CD14-positive monocyte (primary cell): ENCODE data around the gene UBIAD1. TPM values are rescaled to one million over a fixed set of nuclear protein-coding genes. Genes with fewer than 3 reads are reported as not detected.

Experiments
- DNase-seq, 3 donors: peaks; one replicate each; pipeline ENCODE4 v3.0.0-alpha.2; 2011 to 2022
- H2AFZ ChIP-seq: 2 replicates; pipeline ENCODE4 v1.6.0; 2012; ENCODE audit warnings: mild to moderate bottlenecking, low read depth, low read length, inconsistent platforms; ENCODE audit not compliant: insufficient read depth, poor library complexity, severe bottlenecking
- H3K27ac ChIP-seq, 2 donors: 1 replicate in 1 of 2; 2 replicates in 1 of 2; pipeline ENCODE4 v1.5.1; 2012 to 2013; ENCODE audit warnings: low read length in 2 of 2, control low read depth in 1 of 2, inconsistent platforms in 1 of 2, low read depth in 1 of 2, mild to moderate bottlenecking in 1 of 2
- H3K27me3 ChIP-seq, 2 donors: one replicate each; pipeline versions ENCODE4 v1.6.0 to v1.6.1; 2011 to 2013; ENCODE audit warnings: low read length in 2 of 2; ENCODE audit not compliant: control insufficient read depth in 2 of 2, insufficient read depth in 2 of 2
- H3K36me3 ChIP-seq, 2 donors: replicated peaks in 1 of 2; 1 replicate in 1 of 2; 2 replicates in 1 of 2; pipeline versions ENCODE4 v1.5.1 to v1.6.1; 2012 to 2013; ENCODE audit warnings: low read length in 2 of 2, control low read depth in 1 of 2, inconsistent platforms in 1 of 2, mild to moderate bottlenecking in 1 of 2; ENCODE audit not compliant: insufficient read depth in 2 of 2, control insufficient read depth in 1 of 2
- H3K4me1 ChIP-seq, 2 donors: 1 replicate in 1 of 2; 2 replicates in 1 of 2; pipeline versions ENCODE4 v1.5.1 to v1.6.1; 2012 to 2013; ENCODE audit warnings: low read length in 2 of 2, control low read depth in 1 of 2, inconsistent platforms in 1 of 2, mild to moderate bottlenecking in 1 of 2, moderate library complexity in 1 of 2; ENCODE audit not compliant: insufficient read depth in 2 of 2, control insufficient read depth in 1 of 2
- H3K4me2 ChIP-seq: replicated peaks from 2 replicates; pipeline ENCODE3; 2012; ENCODE audit warnings: low read length, moderate library complexity, mild to moderate bottlenecking; ENCODE audit not compliant: poor library complexity, severe bottlenecking; ENCODE audit errors: extremely low read depth
- H3K4me3 ChIP-seq, 3 experiments: fragments of 200-600 bp in 1 of 3; sonication (generic) in 1 of 3; replicated peaks in 1 of 3; 1 replicate in 2 of 3; 2 replicates in 1 of 3; pipeline ENCODE4 v1.5.1; 2011 to 2013; ENCODE audit warnings: low read length in 3 of 3, mild to moderate bottlenecking in 3 of 3, control low read depth in 2 of 3, low read depth in 2 of 3, inconsistent platforms in 1 of 3, moderate library complexity in 1 of 3
- H3K79me2 ChIP-seq: 2 replicates; pipeline ENCODE4 v1.6.0; 2012; ENCODE audit warnings: mild to moderate bottlenecking, control low read depth, inconsistent platforms, low read length, moderate library complexity; ENCODE audit not compliant: insufficient read depth
- H3K9ac ChIP-seq: 2 replicates; pipeline ENCODE4 v1.6.0; 2017; ENCODE audit warnings: low read length, mild to moderate bottlenecking; ENCODE audit not compliant: insufficient read depth, poor library complexity, severe bottlenecking
- H3K9me3 ChIP-seq, 2 donors: replicated peaks in 1 of 2; 1 replicate in 1 of 2; 2 replicates in 1 of 2; pipeline versions ENCODE4 v1.5.1 to v1.6.1; 2012 to 2013; ENCODE audit warnings: low read length in 2 of 2, control low read depth in 1 of 2; ENCODE audit not compliant: control insufficient read depth in 1 of 2, insufficient read depth in 1 of 2
- H4K20me1 ChIP-seq: 2 replicates; pipeline ENCODE4 v1.6.0; 2012; ENCODE audit warnings: mild to moderate bottlenecking, low read length, control low read depth, moderate library complexity; ENCODE audit not compliant: insufficient read depth
- H3K27ac Mint-ChIP-seq, 7 donors: one replicate each; pipeline ENCODE4 v1.8.0; 2020; ENCODE audit warnings: mild to moderate bottlenecking in 7 of 7, mixed read lengths in 7 of 7, moderate library complexity in 6 of 7, inconsistent platforms in 2 of 7
- H3K27me3 Mint-ChIP-seq, 3 donors: one replicate each; pipeline ENCODE4 v1.8.0; 2021 to 2022; ENCODE audit warnings: low read depth in 3 of 3, mild to moderate bottlenecking in 3 of 3, mixed read lengths in 3 of 3, moderate library complexity in 3 of 3, inconsistent platforms in 1 of 3
- H3K36me3 Mint-ChIP-seq, 2 donors: one replicate each; pipeline ENCODE4 v1.8.0; 2020; ENCODE audit warnings: mixed read lengths in 2 of 2, inconsistent platforms in 1 of 2, mild to moderate bottlenecking in 1 of 2
- H3K4me1 Mint-ChIP-seq: one replicate; pipeline ENCODE4 v1.8.0; 2020; ENCODE audit warnings: mild to moderate bottlenecking, mixed read lengths
- H3K4me3 Mint-ChIP-seq, 2 donors: one replicate each; pipeline ENCODE4 v1.8.0; 2020; ENCODE audit warnings: mild to moderate bottlenecking in 2 of 2, mixed read lengths in 2 of 2, moderate library complexity in 1 of 2
- H3K9me3 Mint-ChIP-seq, 7 donors: one replicate each; pipeline ENCODE4 v1.8.0; 2020 to 2022; ENCODE audit warnings: mixed read lengths in 7 of 7, mild to moderate bottlenecking in 6 of 7, moderate library complexity in 6 of 7, inconsistent platforms in 2 of 7
- WGBS: methylation state at CpG from one replicate; pipeline ENCODE4 v1.1.5; 2013; ENCODE audit warnings: missing lambda C conversion rate; ENCODE audit not compliant: insufficient coverage; 5-methylcytosine and 5-hydroxymethylcytosine counted together
- intact Hi-C, 2 donors: fragments of 100-400 bp; cut with micrococcal nuclease; formaldehyde crosslinking; loops; one replicate each; pipeline versions ENCODE4 v1.15.0 to v1.15.1; 2023
- polyA plus RNA-seq, 3 donors: library from polyadenylated mRNA; depleted of rRNA in 1 of 3; unstranded in 2 of 3; stranded (reverse) in 1 of 3; fragments of 300-500 nt in 2 of 3; fragments of >200 nt in 1 of 3; fragmentation: Illumina TruSeq in 2 of 3; gene quantifications; 1 replicate in 2 of 3; 2 replicates in 1 of 3; pipeline ENCODE4 v1.2.3, GENCODE V29; 2012 to 2021
- TF ChIP-seq, protein P1 (sequence below): fragments of 200-600 bp; IDR thresholded peaks from one replicate; pipeline ENCODE4 v1.8.0; 2022; ENCODE audit warnings: antibody characterized with exemption, mild to moderate bottlenecking

Gene UBIAD1
- polyA plus RNA-seq, 3 donors = 4.3 to 10.5 (median 9.8) TPM

DNA sequence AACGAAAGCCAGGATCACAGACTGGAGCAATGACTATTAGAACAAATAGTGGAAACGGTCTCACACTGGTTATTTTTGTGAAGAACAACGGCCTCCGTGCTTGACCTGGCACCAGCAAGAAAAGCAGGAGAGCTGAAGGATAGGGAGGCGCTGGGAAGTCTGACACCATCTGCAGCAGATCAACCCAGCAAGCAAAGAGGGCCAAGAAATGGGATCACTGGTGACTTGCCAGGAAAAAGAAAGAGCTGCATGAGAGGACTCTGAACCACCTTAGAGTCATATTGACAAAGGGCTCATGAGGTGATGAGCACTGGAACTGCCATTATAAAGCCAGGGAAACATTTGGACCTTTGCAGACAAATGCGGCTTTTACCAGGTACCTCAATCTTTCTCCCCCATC, 35.6 kb upstream of the UBIAD1 start:
- peaks cover 3% of the 10 kb centered on the region for H4K20me1 ChIP-seq
- H3K4me2 ChIP-seq = no peak overlapping the region
- no peaks in the 10 kb centered on the region for H3K79me2 ChIP-seq
- H3K36me3 ChIP-seq = peaks cover 86 to 100% of the 10 kb centered on the region in 2 donors
- no peaks in the 10 kb centered on the region for H3K4me1 ChIP-seq
- WGBS = 56% methylated on average over 5 of the region's 6 CpGs
- no peak overlapping the region for H3K4me3 Mint-ChIP-seq
- no peaks in the 10 kb centered on the region for H3K9me3 ChIP-seq
- H3K9me3 Mint-ChIP-seq = no peaks in the 10 kb centered on the region
- H3K4me3 ChIP-seq = no peak overlapping the region
- H3K27me3 ChIP-seq = no peaks in the 10 kb centered on the region
- H3K4me1 Mint-ChIP-seq = no peaks in the 10 kb centered on the region
- intact Hi-C loops = no loop called here
- no peak overlapping the region for H3K27ac Mint-ChIP-seq
- TF ChIP-seq, protein P1, sequence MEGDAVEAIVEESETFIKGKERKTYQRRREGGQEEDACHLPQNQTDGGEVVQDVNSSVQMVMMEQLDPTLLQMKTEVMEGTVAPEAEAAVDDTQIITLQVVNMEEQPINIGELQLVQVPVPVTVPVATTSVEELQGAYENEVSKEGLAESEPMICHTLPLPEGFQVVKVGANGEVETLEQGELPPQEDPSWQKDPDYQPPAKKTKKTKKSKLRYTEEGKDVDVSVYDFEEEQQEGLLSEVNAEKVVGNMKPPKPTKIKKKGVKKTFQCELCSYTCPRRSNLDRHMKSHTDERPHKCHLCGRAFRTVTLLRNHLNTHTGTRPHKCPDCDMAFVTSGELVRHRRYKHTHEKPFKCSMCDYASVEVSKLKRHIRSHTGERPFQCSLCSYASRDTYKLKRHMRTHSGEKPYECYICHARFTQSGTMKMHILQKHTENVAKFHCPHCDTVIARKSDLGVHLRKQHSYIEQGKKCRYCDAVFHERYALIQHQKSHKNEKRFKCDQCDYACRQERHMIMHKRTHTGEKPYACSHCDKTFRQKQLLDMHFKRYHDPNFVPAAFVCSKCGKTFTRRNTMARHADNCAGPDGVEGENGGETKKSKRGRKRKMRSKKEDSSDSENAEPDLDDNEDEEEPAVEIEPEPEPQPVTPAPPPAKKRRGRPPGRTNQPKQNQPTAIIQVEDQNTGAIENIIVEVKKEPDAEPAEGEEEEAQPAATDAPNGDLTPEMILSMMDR = no peak
- H2AFZ ChIP-seq = no peak overlapping the region
- DNase-seq = no peak
- no peaks in the 10 kb centered on the region for H3K27me3 Mint-ChIP-seq
- H3K27ac ChIP-seq = no peak overlapping the region
- peaks cover 73 to 96% of the 10 kb centered on the region in 2 donors for H3K36me3 Mint-ChIP-seq
- H3K9ac ChIP-seq = no peak overlapping the region

DNA sequence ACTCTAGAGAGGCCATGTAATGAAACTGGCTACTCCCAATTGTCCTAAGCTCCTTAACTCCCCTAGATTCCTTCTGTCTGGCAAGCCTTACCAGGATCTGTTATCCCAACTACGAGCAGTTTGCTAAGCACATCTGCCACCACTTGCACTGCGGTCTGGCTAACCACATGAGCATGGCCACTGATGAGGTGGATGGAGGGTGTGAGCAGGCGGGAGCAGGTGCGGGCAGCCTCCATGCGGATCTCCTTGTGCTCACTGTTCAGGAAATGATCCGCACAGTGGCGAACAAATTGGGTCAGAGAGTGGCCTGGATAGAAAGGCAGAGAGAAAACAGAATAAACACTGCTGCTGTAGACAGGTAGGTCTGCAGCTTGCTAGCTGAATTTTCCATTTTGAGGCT, 34.7 kb upstream of the UBIAD1 start:
- Histone ChIP-seq H3K79me2 (no peaks in the 10 kb centered on the region), H4K20me1 (peaks cover 3% of the 10 kb centered on the region), H3K36me3 (peaks cover 86 to 100% of the 10 kb centered on the region in 2 donors), H3K4me1 (no peaks in the 10 kb centered on the region), H3K4me2 (no peak overlapping the region), H2AFZ (no peak overlapping the region), H3K27me3 (no peaks in the 10 kb centered on the region), H3K27ac (no peak overlapping the region), H3K9ac (no peak overlapping the region), H3K9me3 (no peaks in the 10 kb centered on the region), H3K4me3 (no peak overlapping the region)
- Mint-ChIP-seq H3K9me3 (no peaks in the 10 kb centered on the region), H3K36me3 (peaks cover 71 to 96% of the 10 kb centered on the region in 2 donors), H3K4me1 (no peaks in the 10 kb centered on the region), H3K27ac (peak overlapping the region in 1 of 7 donors; percentile 59), H3K27me3 (no peaks in the 10 kb centered on the region), H3K4me3 (no peak overlapping the region)
- 100% methylated on average over 4 of the region's 7 CpGs for WGBS
- no peak for DNase-seq
- TF ChIP-seq, protein P1 = no peak
- intact Hi-C loops = no loop called here
